Measurements from ENCODE around the gene TRIM63. TPM values are rescaled to one million over a fixed set of nuclear protein-coding genes. Genes with fewer than 3 reads are reported as not detected.

TRIM63 gene
- total and polyA plus RNA-seq, 2 of the 13 experiments (the other 11 are each of a cell fraction or from before 2014, with no cell fraction given) = not detected

DNA sequence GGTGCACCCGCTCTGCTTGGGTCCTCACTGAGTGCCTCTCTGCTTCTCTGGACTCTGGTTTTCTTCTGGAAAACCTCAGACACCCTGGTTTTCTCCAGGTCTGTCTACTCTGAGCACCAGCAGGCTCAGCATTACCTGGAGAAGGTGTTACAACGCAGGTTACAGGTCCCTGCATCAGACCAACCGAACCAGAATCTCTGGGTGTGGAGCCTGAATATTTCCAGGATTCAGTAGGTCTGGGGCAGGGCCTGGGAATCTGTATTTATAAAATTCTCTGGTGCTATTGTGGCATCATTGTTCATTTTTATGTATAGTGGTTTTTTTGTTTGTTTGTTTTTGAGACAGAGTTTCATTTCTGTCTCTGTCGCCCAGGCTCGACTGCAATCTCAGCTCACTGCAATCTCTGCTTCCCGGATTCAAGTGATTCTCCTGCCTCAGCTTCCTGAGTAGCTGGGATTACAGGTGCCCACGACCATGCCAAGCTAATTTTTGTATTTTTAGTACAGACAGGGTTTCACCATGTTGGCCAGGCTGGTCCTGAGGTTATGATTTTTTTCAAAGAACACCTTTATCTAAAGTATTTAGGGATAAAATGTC lies 20.1 kb downstream of the TRIM63 start (continued):
- TF ChIP-seq ZNF407 (CRISPR knock-in tag; IDR thresholded peaks at IDR 0.05; ENCODE audit: not compliant biosample characterization) (no peak), SALL2 (CRISPR knock-in tag; IDR thresholded peaks at IDR 0.05) (no peak), HOXA9 (CRISPR knock-in tag; IDR thresholded peaks at IDR 0.05; ENCODE audit: borderline replicate concordance) (no peak), ADNP (CRISPR knock-in tag; IDR thresholded peaks at IDR 0.05) (no peak), TIGD3 (CRISPR knock-in tag; IDR thresholded peaks at IDR 0.05; ENCODE audit: borderline replicate concordance) (no peak)
